GM18861 (cell line): ENCODE measurements around the gene GRAMD4.

Experiments used
- ATAC-seq: cut with Tn5 transposase; IDR thresholded peaks from one replicate; pipeline ENCODE4 v1.9.1; 2021; ENCODE audit not compliant: unreplicated experiment

GRAMD4 gene

GRCh38 chr22:46708766-46709330 lies 88.7 kb downstream of the GRAMD4 start:
- no peak for ATAC-seq

- no peak for ATAC-seq
Measured at GRCh38 chr22:46710806-46711205, 90.6 kb downstream of the GRAMD4 start.

GRCh38 chr22:46712288-46712687 lies 92.1 kb downstream of the GRAMD4 start:
- ATAC-seq = no peak

GRCh38 chr22:46714550-46714949 lies 94.4 kb downstream of the GRAMD4 start:
- ATAC-seq = no peak

GRCh38 chr22:46719921-46720320 lies 99.7 kb downstream of the GRAMD4 start:
- no peak for ATAC-seq

GRCh38 chr22:46721501-46722085 lies 101.4 kb downstream of the GRAMD4 start:
- no peak for ATAC-seq

- ATAC-seq = no peak
Measured at GRCh38 chr22:46723882-46724281, 103.7 kb downstream of the GRAMD4 start.

- ATAC-seq = no peak
Measured at GRCh38 chr22:46725096-46725495, 104.9 kb downstream of the GRAMD4 start.

- ATAC-seq = no peak
Measured at GRCh38 chr22:46726066-46726985, 106.1 kb downstream of the GRAMD4 start.

- no peak for ATAC-seq
Measured at GRCh38 chr22:46726986-46727317, 106.8 kb downstream of the GRAMD4 start.

- ATAC-seq = no peak
Measured at GRCh38 chr22:46727813-46728364, 107.7 kb downstream of the GRAMD4 start.

GRCh38 chr22:46728470-46728869 lies 108.3 kb downstream of the GRAMD4 start:
- no peak for ATAC-seq
